Common myeloid progenitor, CD34-positive (primary cell): ENCODE measurements around the gene ZNF641.
"Not testable (repeated sequence)": the region's sequence is repeated elsewhere in the genome, so short reads cannot be mapped to it uniquely, and the experiment has no call there.

Source experiments
- CTCF ChIA-PET: fragments of 350-600 bp; sonication (Branson Sonifier 250); formaldehyde crosslinking; loops from one replicate; lab custom pipeline; 2021; ENCODE audit warnings: antibody characterized with exemption; lab: Charles Lee
- POLR2A ChIA-PET: fragments of 350-600 bp; sonication (Branson Sonifier 250); formaldehyde crosslinking; loops from one replicate; lab custom pipeline; 2021; ENCODE audit warnings: antibody characterized with exemption; lab: Charles Lee
- DNase-seq, 3 donors: peaks; one replicate each; pipeline versions ENCODE4 v3.0.0 to v3.0.0-alpha.2; 2013
- H3K27ac ChIP-seq, 2 experiments: 1 replicate in 1 of 2; 2 replicates in 1 of 2; pipeline ENCODE4 v1.7.0; 2013; ENCODE audit warnings: inconsistent platforms in 2 of 2, low read length in 2 of 2, mild to moderate bottlenecking in 2 of 2, low read depth in 1 of 2, moderate library complexity in 1 of 2; ENCODE audit not compliant: severe bottlenecking in 2 of 2, insufficient read depth in 1 of 2, poor library complexity in 1 of 2
- H3K27me3 ChIP-seq, 5 experiments: replicated peaks in 2 of 5; 1 replicate in 3 of 5; 2 replicates in 2 of 5; pipeline versions ENCODE4 v1.6.1 to v1.7.0; 2013; ENCODE audit warnings: low read length in 4 of 5, mild to moderate bottlenecking in 2 of 5, moderate library complexity in 2 of 5, inconsistent platforms in 1 of 5; ENCODE audit not compliant: insufficient read depth in 5 of 5, control insufficient read depth in 4 of 5
- H3K36me3 ChIP-seq, 4 experiments: 1 replicate in 2 of 4; 2 replicates in 2 of 4; pipeline versions ENCODE4 v1.6.1 to v1.7.0; 2013; ENCODE audit warnings: low read length in 3 of 4, control low read depth in 1 of 4, mild to moderate bottlenecking in 1 of 4; ENCODE audit not compliant: control insufficient read depth in 4 of 4, insufficient read depth in 4 of 4
- H3K4me1 ChIP-seq, 4 experiments: 1 replicate in 3 of 4; 2 replicates in 1 of 4; pipeline versions ENCODE4 v1.6.1 to v1.7.1; 2013; ENCODE audit warnings: low read length in 3 of 4, mild to moderate bottlenecking in 3 of 4, control low read depth in 1 of 4, inconsistent platforms in 1 of 4, moderate library complexity in 1 of 4; ENCODE audit not compliant: control insufficient read depth in 4 of 4, insufficient read depth in 4 of 4; ENCODE audit errors: control extremely low read depth in 1 of 4
- H3K4me3 ChIP-seq, 7 experiments: 1 replicate in 4 of 7; 2 replicates in 3 of 7; pipeline versions ENCODE4 v1.5.1 to v1.7.0; 2013; ENCODE audit warnings: mild to moderate bottlenecking in 7 of 7, low read length in 6 of 7, moderate library complexity in 6 of 7, inconsistent platforms in 2 of 7, low read depth in 2 of 7, control low read depth in 1 of 7; ENCODE audit not compliant: insufficient read depth in 4 of 7, control insufficient read depth in 1 of 7; ENCODE audit errors: extremely low read depth in 1 of 7
- H3K9me3 ChIP-seq, 5 experiments: 1 replicate in 4 of 5; 2 replicates in 1 of 5; pipeline versions ENCODE4 v1.6.1 to v1.7.1; 2013; ENCODE audit warnings: low read length in 4 of 5, mild to moderate bottlenecking in 2 of 5, inconsistent platforms in 1 of 5, low read depth in 1 of 5, moderate library complexity in 1 of 5; ENCODE audit not compliant: control insufficient read depth in 4 of 5, insufficient read depth in 2 of 5; ENCODE audit errors: control extremely low read depth in 1 of 5
- WGBS: methylation state at CpG from one replicate; pipeline ENCODE4 v1.1.5; 2013; ENCODE audit not compliant: insufficient coverage; 5-methylcytosine and 5-hydroxymethylcytosine counted together

ZNF641 gene

GRCh38 chr12:48334808-48335207 is 15.9 kb downstream of the ZNF641 start:
- Histone ChIP-seq H3K27me3 (peaks cover 0 to under 1% (median 0%) of the 10 kb centered on the region in 5 experiments), H3K27ac (no peak overlapping the region), H3K9me3 (no peaks in the 10 kb centered on the region), H3K4me1 (no peaks in the 10 kb centered on the region), H3K4me3 (no peak overlapping the region), H3K36me3 (no peaks in the 10 kb centered on the region)
- peak in 2 of 3 donors; percentile 6 to 12 for DNase-seq
- ChIA-PET CTCF (no interaction called here), POLR2A (no interaction called here)
- 89% methylated on average over 4 of the region's 5 CpGs for WGBS

DNA sequence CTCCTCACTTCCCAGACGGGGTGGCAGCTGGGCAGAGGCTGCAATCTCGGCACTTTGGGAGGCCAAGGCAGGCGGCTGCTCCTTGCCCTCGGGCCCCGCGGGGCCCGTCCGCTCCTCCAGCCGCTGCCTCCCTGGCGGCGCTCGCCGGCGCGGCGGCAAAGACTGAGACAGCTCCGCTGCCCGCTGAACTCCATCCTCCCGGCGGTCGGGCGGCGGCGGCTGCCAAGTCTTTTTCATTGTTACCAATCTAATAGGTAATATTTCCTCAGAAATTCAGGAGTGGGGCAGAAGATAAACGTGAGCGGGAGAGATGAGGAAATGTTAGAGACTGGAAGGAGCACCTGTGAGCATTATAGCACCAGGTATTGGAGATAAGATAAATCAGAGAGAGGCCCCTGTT is 17.0 kb downstream of the ZNF641 start:
- H3K4me1 ChIP-seq, H3K4me3 ChIP-seq, DNase-seq, CTCF ChIA-PET, H3K27me3 ChIP-seq, POLR2A ChIA-PET, H3K36me3 ChIP-seq, H3K27ac ChIP-seq, H3K9me3 ChIP-seq: not testable (repeated sequence)
- WGBS, result no CpG with 5 or more reads among the region's 26 CpGs

- no peak overlapping the region for H3K4me3 ChIP-seq
- H3K27ac ChIP-seq, result no peak overlapping the region
- POLR2A ChIA-PET, result no interaction called here
- WGBS, result no CpG with 5 or more reads among the region's 2 CpGs
- CTCF ChIA-PET, result no interaction called here
- peaks cover 0 to 5% (median 0%) of the 10 kb centered on the region in 5 experiments for H3K27me3 ChIP-seq
- H3K36me3 ChIP-seq, result no peaks in the 10 kb centered on the region
- H3K4me1 ChIP-seq, result no peaks in the 10 kb centered on the region
- DNase-seq, result no peak
- no peaks in the 10 kb centered on the region for H3K9me3 ChIP-seq
These were observed 19.3 kb downstream of the ZNF641 start for GRCh38 chr12:48331399-48331798.

DNA sequence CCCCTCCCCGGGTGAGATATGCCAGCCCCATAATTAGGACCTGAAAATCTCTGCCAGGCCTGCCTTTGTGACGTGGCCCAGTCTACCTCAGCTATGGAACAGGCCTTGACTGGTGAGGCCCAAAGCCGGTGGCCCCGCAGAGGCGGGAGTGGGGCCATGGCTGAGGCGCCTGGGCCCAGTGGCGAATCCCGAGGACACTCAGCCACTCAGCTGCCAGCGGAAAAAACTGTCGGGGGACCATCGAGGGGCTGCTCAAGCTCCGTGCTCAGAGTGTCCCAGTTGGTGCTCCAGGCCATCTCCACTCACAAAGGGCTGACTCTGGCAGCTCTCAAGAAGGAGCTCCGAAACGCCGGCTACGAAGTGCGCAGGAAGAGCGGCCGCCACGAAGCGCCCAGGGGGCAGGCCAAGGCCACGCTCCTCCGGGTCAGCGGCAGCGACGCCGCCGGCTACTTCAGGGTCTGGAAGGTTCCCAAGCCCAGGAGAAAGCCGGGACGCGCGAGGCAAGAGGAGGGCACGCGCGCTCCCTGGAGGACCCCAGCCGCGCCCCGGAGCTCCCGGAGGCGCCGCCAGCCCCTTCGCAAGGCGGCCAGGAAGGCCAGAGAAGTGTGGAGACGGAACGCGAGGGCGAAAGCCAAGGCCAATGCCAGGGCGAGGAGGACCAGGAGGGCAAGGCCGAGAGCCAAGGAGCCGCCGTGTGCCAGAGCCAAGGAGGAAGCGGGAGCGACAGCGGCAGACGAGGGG is 21.4 kb downstream of the ZNF641 start:
- ChIA-PET CTCF (no interaction called here), POLR2A (no interaction called here)
- peaks cover 0 to 4% (median 0%) of the 10 kb centered on the region in 5 experiments for H3K9me3 ChIP-seq
- WGBS, result 91% methylated on average over 52 of the region's 55 CpGs
- no peak overlapping the region for H3K27ac ChIP-seq
- DNase-seq, result no peak
- no peaks in the 10 kb centered on the region for H3K4me1 ChIP-seq
- no peaks in the 10 kb centered on the region for H3K36me3 ChIP-seq
- no peak overlapping the region for H3K4me3 ChIP-seq
- peaks cover 0 to 5% (median 0%) of the 10 kb centered on the region in 5 experiments for H3K27me3 ChIP-seq

DNA sequence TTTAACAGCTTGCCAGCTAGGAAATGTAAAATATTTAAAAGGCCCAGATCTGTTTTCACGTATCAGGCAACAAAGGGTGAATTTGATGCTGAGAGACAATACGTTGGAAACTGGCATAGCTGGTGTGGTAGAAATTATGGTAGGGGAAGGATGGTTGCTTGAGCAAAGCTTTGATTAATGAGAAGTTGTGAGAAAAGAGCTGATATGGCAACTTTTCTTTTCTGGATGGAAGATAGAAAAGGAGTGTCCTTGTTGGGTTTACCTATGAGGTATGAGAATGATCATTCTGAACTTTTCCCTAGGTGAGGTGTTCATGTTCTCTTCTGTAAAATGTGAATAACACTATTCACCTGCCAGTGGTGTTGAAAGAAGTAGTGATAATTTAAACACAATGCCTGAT is 34.2 kb downstream of the ZNF641 start:
- Histone ChIP-seq H3K36me3 (no peaks in the 10 kb centered on the region), H3K9me3 (peaks cover 0 to 5% (median 0%) of the 10 kb centered on the region in 5 experiments), H3K27ac (no peak overlapping the region), H3K4me3 (no peak overlapping the region), H3K27me3 (no peaks in the 10 kb centered on the region), H3K4me1 (no peaks in the 10 kb centered on the region)
- ChIA-PET CTCF (no interaction called here), POLR2A (no interaction called here)
- 100% methylated on average over 2 of the region's 2 CpGs for WGBS
- DNase-seq, result no peak

DNA sequence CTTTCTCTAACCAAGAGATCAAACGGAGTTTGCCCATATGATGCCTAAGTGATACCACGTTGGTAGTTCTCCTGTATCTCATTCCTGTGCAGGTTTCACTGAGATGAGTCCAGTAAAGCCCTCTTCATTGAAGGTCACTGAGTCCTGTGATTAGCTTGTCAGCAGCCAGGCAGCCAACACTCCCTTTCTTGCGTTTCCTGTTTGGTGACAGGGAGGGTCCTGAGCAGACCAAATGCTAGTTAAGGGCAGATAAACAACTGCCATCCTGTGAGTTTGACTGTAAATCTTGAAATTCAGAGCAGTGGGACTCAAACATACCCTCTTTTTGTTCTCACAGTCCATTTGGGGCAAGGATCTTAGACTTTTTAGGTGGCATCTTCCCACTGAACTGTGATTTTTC is 39.4 kb downstream of the ZNF641 start:
- WGBS, result 79% methylated on average over 3 of the region's 3 CpGs
- CTCF ChIA-PET, result no interaction called here
- POLR2A ChIA-PET, result no interaction called here

GRCh38 chr12:48307269-48307668 is 43.5 kb downstream of the ZNF641 start:
- 100% methylated on average over 9 of the region's 13 CpGs for WGBS
- ChIA-PET POLR2A (no interaction called here), CTCF (no interaction called here)
- no peaks in the 10 kb centered on the region for H3K27me3 ChIP-seq
- H3K27ac ChIP-seq, result no peak overlapping the region
- no peak for DNase-seq
- no peaks in the 10 kb centered on the region for H3K36me3 ChIP-seq
- H3K9me3 ChIP-seq, result no peaks in the 10 kb centered on the region
- H3K4me3 ChIP-seq, result no peak overlapping the region
- no peaks in the 10 kb centered on the region for H3K4me1 ChIP-seq

More for the DNA sequence above, 39.4 kb downstream of the ZNF641 start:
- no peaks in the 10 kb centered on the region for H3K27me3 ChIP-seq
- DNase-seq, result peak in 2 of 3 donors; percentile 7 to 28
- no peak overlapping the region for H3K4me3 ChIP-seq
- H3K4me1 ChIP-seq, result no peaks in the 10 kb centered on the region
- H3K9me3 ChIP-seq, result peaks cover 0 to 3% (median 0%) of the 10 kb centered on the region in 5 experiments
- H3K36me3 ChIP-seq, result no peaks in the 10 kb centered on the region
- no peak overlapping the region for H3K27ac ChIP-seq
